Measurements from ENCODE around the gene NFU1.

DNA sequence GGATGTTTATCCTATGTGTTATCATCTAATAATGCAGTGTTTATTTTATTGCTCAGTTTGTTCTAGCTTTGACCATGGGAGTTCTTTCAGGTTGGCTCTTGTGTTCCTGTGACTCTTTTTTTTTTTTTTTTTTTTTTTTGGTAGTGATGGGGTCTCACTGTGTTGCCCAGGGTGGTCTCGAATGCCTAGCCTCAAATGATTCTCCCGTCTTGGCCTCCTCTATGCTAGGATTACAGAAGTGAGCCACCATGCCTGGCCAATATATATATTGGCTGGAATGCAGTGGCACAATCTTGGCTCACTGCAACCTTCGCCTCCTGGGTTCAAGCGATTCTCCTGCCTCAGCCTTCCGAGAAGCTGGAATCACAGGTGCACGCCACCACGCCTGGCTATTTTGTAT is 18.9 kb upstream of the NFU1 start:
- TF ChIP-seq, protein P1, sequence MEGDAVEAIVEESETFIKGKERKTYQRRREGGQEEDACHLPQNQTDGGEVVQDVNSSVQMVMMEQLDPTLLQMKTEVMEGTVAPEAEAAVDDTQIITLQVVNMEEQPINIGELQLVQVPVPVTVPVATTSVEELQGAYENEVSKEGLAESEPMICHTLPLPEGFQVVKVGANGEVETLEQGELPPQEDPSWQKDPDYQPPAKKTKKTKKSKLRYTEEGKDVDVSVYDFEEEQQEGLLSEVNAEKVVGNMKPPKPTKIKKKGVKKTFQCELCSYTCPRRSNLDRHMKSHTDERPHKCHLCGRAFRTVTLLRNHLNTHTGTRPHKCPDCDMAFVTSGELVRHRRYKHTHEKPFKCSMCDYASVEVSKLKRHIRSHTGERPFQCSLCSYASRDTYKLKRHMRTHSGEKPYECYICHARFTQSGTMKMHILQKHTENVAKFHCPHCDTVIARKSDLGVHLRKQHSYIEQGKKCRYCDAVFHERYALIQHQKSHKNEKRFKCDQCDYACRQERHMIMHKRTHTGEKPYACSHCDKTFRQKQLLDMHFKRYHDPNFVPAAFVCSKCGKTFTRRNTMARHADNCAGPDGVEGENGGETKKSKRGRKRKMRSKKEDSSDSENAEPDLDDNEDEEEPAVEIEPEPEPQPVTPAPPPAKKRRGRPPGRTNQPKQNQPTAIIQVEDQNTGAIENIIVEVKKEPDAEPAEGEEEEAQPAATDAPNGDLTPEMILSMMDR (IDR thresholded peaks at IDR 0.05): no peak
- no peak for TF ChIP-seq POLR2AphosphoS5 (IDR thresholded peaks at IDR 0.05)
